Activated CD8-positive, alpha-beta memory T cell treated with anti-CD3 and anti-CD28 coated beads, Interleukin-2, amount 10 ng/mL, durations not matched to agents 7 days and 5 days (primary cell): Measurements from ENCODE around the gene FARP1. TPM values are rescaled to one million over a fixed set of nuclear protein-coding genes. Genes with fewer than 3 reads are reported as not detected.

ENCODE experiments used
- ATAC-seq: fragments of 150-1000 bp; cut with Tn5 transposase; one replicate; pipeline ENCODE4 v1.10.0; 2021; ENCODE audit warnings: moderate library complexity
- CTCF ChIA-PET: fragments of 350-600 bp; sonication (Branson Sonifier 250); formaldehyde crosslinking; loops from one replicate; lab custom pipeline; 2021; ENCODE audit warnings: antibody characterized with exemption; lab: Charles Lee
- DNase-seq: peaks from one replicate; pipeline ENCODE4 v3.0.0-alpha.2; 2020
- H3K27ac Mint-ChIP-seq: one replicate; pipeline ENCODE4 v1.8.0; 2021; ENCODE audit warnings: mild to moderate bottlenecking, mixed read lengths
- H3K27me3 Mint-ChIP-seq: one replicate; pipeline ENCODE4 v1.8.0; 2021; ENCODE audit warnings: mixed read lengths
- H3K36me3 Mint-ChIP-seq: one replicate; pipeline ENCODE4 v1.8.0; 2021; ENCODE audit warnings: mild to moderate bottlenecking, mixed read lengths
- H3K4me1 Mint-ChIP-seq: one replicate; pipeline ENCODE4 v1.8.0; 2021; ENCODE audit warnings: mixed read lengths
- H3K4me3 Mint-ChIP-seq: one replicate; pipeline ENCODE4 v1.8.0; 2021; ENCODE audit warnings: mild to moderate bottlenecking, moderate library complexity, mixed read lengths
- H3K9me3 Mint-ChIP-seq: one replicate; pipeline ENCODE4 v1.8.0; 2022; ENCODE audit warnings: low read depth, mixed read lengths
- total RNA-seq, 2 experiments: library from RNA; stranded (reverse); gene quantifications; one replicate each; pipeline ENCODE4 v1.2.3, GENCODE V29; 2021

Gene FARP1
- total RNA-seq, 2 experiments from 2014 or later = 0.44 to 0.87 TPM

- H3K9me3 Mint-ChIP-seq = no peaks in the 10 kb centered on the region
- CTCF ChIA-PET = no interaction called here
- DNase-seq (no peak), ATAC-seq (no peak)
- peaks cover 20% of the 10 kb centered on the region for H3K27me3 Mint-ChIP-seq
- H3K4me1 Mint-ChIP-seq = no peaks in the 10 kb centered on the region
- H3K27ac Mint-ChIP-seq = no peak overlapping the region
- H3K4me3 Mint-ChIP-seq = no peak overlapping the region
- no peaks in the 10 kb centered on the region for H3K36me3 Mint-ChIP-seq
Observed at GRCh38 chr13:98321395-98321794, 178.5 kb downstream of the FARP1 start.

- H3K4me3 Mint-ChIP-seq = no peak overlapping the region
- DNase-seq = no peak
- H3K27ac Mint-ChIP-seq = no peak overlapping the region
- no peaks in the 10 kb centered on the region for H3K36me3 Mint-ChIP-seq
- no peaks in the 10 kb centered on the region for H3K9me3 Mint-ChIP-seq
- CTCF ChIA-PET = no interaction called here
- no peaks in the 10 kb centered on the region for H3K4me1 Mint-ChIP-seq
- no peak for ATAC-seq
- H3K27me3 Mint-ChIP-seq = peaks cover 25% of the 10 kb centered on the region
Observed at GRCh38 chr13:98322091-98322718, 179.3 kb downstream of the FARP1 start.

- no peaks in the 10 kb centered on the region for H3K36me3 Mint-ChIP-seq
- H3K9me3 Mint-ChIP-seq = no peaks in the 10 kb centered on the region
Observed at GRCh38 chr13:98324105-98324504, 181.2 kb downstream of the FARP1 start.

GRCh38 chr13:98325724-98326123, 182.8 kb downstream of the FARP1 start:
- CTCF ChIA-PET = no interaction called here

More at GRCh38 chr13:98324105-98324504, 181.2 kb downstream of the FARP1 start:
- DNase-seq = no peak
- Mint-ChIP-seq H3K27ac (no peak overlapping the region), H3K4me3 (no peak overlapping the region), H3K4me1 (no peaks in the 10 kb centered on the region), H3K27me3 (peaks cover 22% of the 10 kb centered on the region)
- no peak for ATAC-seq
- CTCF ChIA-PET = no interaction called here

GRCh38 chr13:98326291-98326690, 183.4 kb downstream of the FARP1 start:
- CTCF ChIA-PET = no interaction called here
- Mint-ChIP-seq H3K27ac (no peak overlapping the region), H3K4me1 (no peaks in the 10 kb centered on the region), H3K36me3 (no peaks in the 10 kb centered on the region), H3K9me3 (no peaks in the 10 kb centered on the region), H3K4me3 (no peak overlapping the region), H3K27me3 (peaks cover 26% of the 10 kb centered on the region)
- DNase-seq (no peak), ATAC-seq (no peak)

More at GRCh38 chr13:98325724-98326123, 182.8 kb downstream of the FARP1 start:
- Mint-ChIP-seq H3K27ac (no peak overlapping the region), H3K4me3 (no peak overlapping the region), H3K36me3 (no peaks in the 10 kb centered on the region), H3K9me3 (no peaks in the 10 kb centered on the region), H3K4me1 (no peaks in the 10 kb centered on the region), H3K27me3 (peaks cover 26% of the 10 kb centered on the region)
- ATAC-seq = no peak
- no peak for DNase-seq

GRCh38 chr13:98327371-98328270, 184.7 kb downstream of the FARP1 start:
- DNase-seq = no peak
- CTCF ChIA-PET = no interaction called here
- no peaks in the 10 kb centered on the region for H3K36me3 Mint-ChIP-seq
- H3K4me3 Mint-ChIP-seq = no peak overlapping the region
- no peaks in the 10 kb centered on the region for H3K4me1 Mint-ChIP-seq
- H3K27ac Mint-ChIP-seq = no peak overlapping the region
- H3K27me3 Mint-ChIP-seq = peaks cover 26% of the 10 kb centered on the region
- H3K9me3 Mint-ChIP-seq = no peaks in the 10 kb centered on the region
- no peak for ATAC-seq

- no peaks in the 10 kb centered on the region for H3K9me3 Mint-ChIP-seq
- H3K27me3 Mint-ChIP-seq = peaks cover 26% of the 10 kb centered on the region
- CTCF ChIA-PET = no interaction called here
- no peak overlapping the region for H3K4me3 Mint-ChIP-seq
- no peak for ATAC-seq
- DNase-seq = no peak
- no peak overlapping the region for H3K27ac Mint-ChIP-seq
- no peaks in the 10 kb centered on the region for H3K4me1 Mint-ChIP-seq
- H3K36me3 Mint-ChIP-seq = no peaks in the 10 kb centered on the region
Observed at GRCh38 chr13:98328511-98328910, 185.6 kb downstream of the FARP1 start.

- H3K9me3 Mint-ChIP-seq = no peaks in the 10 kb centered on the region
- DNase-seq = no peak
- no peak overlapping the region for H3K27ac Mint-ChIP-seq
- H3K4me3 Mint-ChIP-seq = no peak overlapping the region
- CTCF ChIA-PET = interaction anchor here (1.1 kb wide), 1 partner anchor 31 kb away, joined by 3 read pairs; no protein-coding TSS in a partner anchor
- peaks cover 13% of the 10 kb centered on the region for H3K27me3 Mint-ChIP-seq
- H3K36me3 Mint-ChIP-seq = no peaks in the 10 kb centered on the region
- no peak for ATAC-seq
- no peaks in the 10 kb centered on the region for H3K4me1 Mint-ChIP-seq
Observed at GRCh38 chr13:98332222-98332621, 189.3 kb downstream of the FARP1 start.

- Mint-ChIP-seq H3K27ac (no peak overlapping the region), H3K4me3 (no peak overlapping the region), H3K36me3 (no peaks in the 10 kb centered on the region), H3K9me3 (no peaks in the 10 kb centered on the region), H3K4me1 (no peaks in the 10 kb centered on the region), H3K27me3 (peaks cover 13% of the 10 kb centered on the region)
- CTCF ChIA-PET = interaction anchor here (1.1 to 1.2 kb wide), 2 partner anchors 31 to 320 kb away, joined by 3 read pairs; no protein-coding TSS in a partner anchor
- ATAC-seq (no peak), DNase-seq (no peak)
Observed at GRCh38 chr13:98332691-98333090, 189.8 kb downstream of the FARP1 start.

GRCh38 chr13:98333486-98333885, 190.6 kb downstream of the FARP1 start:
- Mint-ChIP-seq H3K4me3 (no peak overlapping the region), H3K27me3 (peaks cover 16% of the 10 kb centered on the region), H3K36me3 (no peaks in the 10 kb centered on the region), H3K4me1 (no peaks in the 10 kb centered on the region), H3K9me3 (no peaks in the 10 kb centered on the region), H3K27ac (no peak overlapping the region)
- CTCF ChIA-PET = interaction anchor here (1.1 to 1.2 kb wide), 2 partner anchors 32 to 320 kb away, joined by 3 read pairs; no protein-coding TSS in a partner anchor
- DNase-seq (no peak), ATAC-seq (no peak)

- H3K4me3 Mint-ChIP-seq = no peak overlapping the region
- CTCF ChIA-PET = no interaction called here
- no peaks in the 10 kb centered on the region for H3K36me3 Mint-ChIP-seq
- DNase-seq (no peak), ATAC-seq (no peak)
- H3K27ac Mint-ChIP-seq = no peak overlapping the region
- peaks cover 15% of the 10 kb centered on the region for H3K27me3 Mint-ChIP-seq
- no peaks in the 10 kb centered on the region for H3K4me1 Mint-ChIP-seq
- H3K9me3 Mint-ChIP-seq = no peaks in the 10 kb centered on the region
Observed at GRCh38 chr13:98334620-98335205, 191.8 kb downstream of the FARP1 start.

- no peak for ATAC-seq
- Mint-ChIP-seq H3K27ac (no peak overlapping the region), H3K36me3 (no peaks in the 10 kb centered on the region), H3K27me3 (peaks cover 12% of the 10 kb centered on the region), H3K4me1 (no peaks in the 10 kb centered on the region), H3K9me3 (no peaks in the 10 kb centered on the region), H3K4me3 (no peak overlapping the region)
- CTCF ChIA-PET = no interaction called here
- no peak for DNase-seq
Observed at GRCh38 chr13:98335721-98336120, 192.8 kb downstream of the FARP1 start.

- CTCF ChIA-PET = no interaction called here
Observed at GRCh38 chr13:98338310-98338709, 195.4 kb downstream of the FARP1 start.

More at GRCh38 chr13:98338310-98338709, 195.4 kb downstream of the FARP1 start:
- H3K4me1 Mint-ChIP-seq = no peaks in the 10 kb centered on the region
- peaks cover 12% of the 10 kb centered on the region for H3K27me3 Mint-ChIP-seq
- no peak overlapping the region for H3K27ac Mint-ChIP-seq
- no peak overlapping the region for H3K4me3 Mint-ChIP-seq
- ATAC-seq = no peak
- no peak for DNase-seq
- no peaks in the 10 kb centered on the region for H3K36me3 Mint-ChIP-seq
- H3K9me3 Mint-ChIP-seq = no peaks in the 10 kb centered on the region
